HK-2 (cell line): ENCODE measurements around the gene SMIM30.
"Not testable (repeated sequence)": the region's sequence is repeated elsewhere in the genome, so short reads cannot be mapped to it uniquely, and the experiment has no call there.

ENCODE experiments used
- DNase-seq: peaks from one replicate; pipeline ENCODE4 v3.0.0-alpha.2; 2018; ENCODE audit not compliant: unreplicated experiment

SMIM30 gene, protein sequence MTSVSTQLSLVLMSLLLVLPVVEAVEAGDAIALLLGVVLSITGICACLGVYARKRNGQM

GRCh38 chr7:113118074-113118959 lies at the start of gene SMIM30:
Gene SMIM30 (minus strand): TSS chr7:113118554. CDS start chr7:113117578, 976 bp downstream.
- peak; percentile 88 for DNase-seq

DNA sequence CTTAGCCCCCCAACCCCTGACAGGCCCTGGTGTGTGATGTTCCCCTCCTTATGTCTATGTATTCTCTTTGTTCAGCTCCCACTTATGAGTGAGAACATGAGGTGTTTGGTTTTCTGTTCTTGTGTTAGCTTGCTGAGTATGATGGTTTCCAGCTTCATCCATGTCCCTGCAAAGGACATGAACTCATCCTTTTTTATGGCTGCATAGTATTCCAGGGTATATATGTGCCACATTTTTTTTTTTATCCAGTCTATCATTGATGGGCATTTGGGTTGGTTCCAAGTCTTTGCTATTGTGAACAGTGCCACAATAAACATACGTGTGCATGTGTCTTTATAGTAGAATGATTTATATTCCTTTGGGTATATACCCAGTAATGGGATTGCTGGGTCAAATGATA lies 47.8 kb upstream of the SMIM30 start:
- not testable (repeated sequence) for DNase-seq

DNA sequence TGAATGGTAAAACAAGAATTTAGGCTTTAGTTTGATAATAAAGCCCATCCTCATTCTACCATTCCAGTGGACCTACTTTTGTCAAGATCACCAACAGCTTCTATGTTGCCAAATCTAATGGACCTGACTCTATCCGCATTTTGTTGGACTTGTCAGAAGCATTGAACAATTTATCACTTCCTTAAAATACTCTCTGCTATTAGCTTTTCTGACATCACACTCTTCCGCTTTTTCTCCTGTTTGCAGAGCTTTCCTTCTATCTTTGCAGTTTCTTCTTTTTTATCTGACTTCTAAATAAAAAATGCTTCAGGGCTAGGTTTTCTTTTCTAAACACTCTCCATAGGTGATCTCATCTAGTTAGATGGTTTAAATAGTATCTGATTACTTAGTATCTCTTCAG lies 42.7 kb upstream of the SMIM30 start:
- DNase-seq: no peak

GRCh38 chr7:113159746-113160339 lies 41.5 kb upstream of the SMIM30 start:
- DNase-seq: peak; percentile 11

- no peak for DNase-seq
Measured at GRCh38 chr7:113158756-113159155, 40.4 kb upstream of the SMIM30 start.

DNA sequence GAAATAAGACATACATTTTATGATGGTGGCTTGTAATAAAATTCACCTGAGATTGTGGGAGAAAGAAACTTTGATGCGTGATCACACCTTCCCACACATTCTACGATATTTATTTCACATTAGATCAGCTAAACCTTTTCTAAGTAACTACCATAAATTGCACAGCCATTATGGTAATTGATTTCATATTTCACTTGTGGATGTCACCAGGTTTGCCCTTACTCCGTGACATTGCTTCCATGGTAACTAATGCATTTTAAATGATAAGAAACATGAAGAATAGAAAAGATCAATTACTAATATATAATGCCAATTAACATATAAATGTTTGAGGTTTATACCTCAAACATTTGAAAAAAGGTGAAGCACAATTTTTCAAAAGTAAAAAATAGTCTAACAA lies 35.8 kb upstream of the SMIM30 start:
- no peak for DNase-seq

GRCh38 chr7:113144817-113145216 lies 26.5 kb upstream of the SMIM30 start:
- DNase-seq: no peak

GRCh38 chr7:113143486-113144257 lies 25.3 kb upstream of the SMIM30 start:
- no peak for DNase-seq

GRCh38 chr7:113142385-113143119 lies 24.2 kb upstream of the SMIM30 start:
- no peak for DNase-seq

DNA sequence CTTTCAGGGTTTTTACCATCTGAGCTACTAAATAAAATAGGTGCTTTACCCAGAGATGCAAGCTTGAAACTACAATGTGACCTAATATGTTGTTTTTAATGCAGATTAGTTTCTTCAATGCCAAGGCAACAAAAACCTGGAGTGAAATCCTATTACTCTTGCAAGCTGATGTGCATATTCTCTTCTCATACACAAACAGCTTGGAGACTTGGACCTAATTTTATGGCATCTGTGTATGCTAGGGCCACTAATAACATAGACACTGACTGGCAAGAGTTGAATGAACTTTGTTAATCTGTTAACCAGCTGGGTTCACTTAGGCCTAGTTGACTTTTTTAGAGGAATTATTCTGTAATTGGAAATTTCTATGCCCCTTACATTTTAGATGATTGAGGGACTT lies 23.4 kb upstream of the SMIM30 start:
- no peak for DNase-seq

DNA sequence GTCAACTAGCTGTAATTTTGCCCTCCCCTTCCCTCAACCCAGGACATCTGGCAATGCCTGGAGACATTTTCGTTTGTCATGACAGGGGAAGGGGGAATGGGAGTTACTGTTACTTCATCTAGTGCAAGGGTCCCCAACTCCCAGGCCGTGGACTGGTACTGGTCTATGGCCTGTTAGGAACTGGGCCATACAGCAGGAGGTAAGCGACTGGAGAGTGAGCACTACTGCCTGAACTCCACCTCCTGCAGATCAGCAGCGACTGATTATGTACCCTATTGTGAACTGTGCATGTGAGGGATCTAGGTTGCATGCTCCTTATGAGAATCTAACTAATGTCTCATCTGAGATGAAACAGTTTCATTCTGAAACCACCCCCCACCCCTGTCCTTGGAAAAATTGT lies 22.6 kb upstream of the SMIM30 start:
- no peak for DNase-seq

DNA sequence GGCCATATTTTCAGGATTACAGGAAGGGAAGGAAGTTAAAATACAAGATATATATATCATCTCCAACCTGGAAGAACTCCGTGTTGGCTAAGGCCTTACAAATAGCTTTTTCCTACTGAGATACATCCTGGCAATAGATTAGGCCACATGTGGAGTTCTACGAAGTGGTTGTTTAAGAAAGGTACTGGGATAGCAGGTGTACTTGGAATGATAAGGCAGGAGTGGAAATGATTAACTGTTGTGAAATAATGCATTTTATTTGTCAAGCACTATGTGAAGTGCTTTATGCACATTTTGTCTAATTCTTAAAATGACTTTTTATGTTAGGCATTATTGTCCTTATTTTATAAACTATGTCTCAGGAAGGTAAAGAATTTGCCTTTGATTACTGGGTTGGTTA lies 18.9 kb upstream of the SMIM30 start:
- no peak for DNase-seq

GRCh38 chr7:113134025-113134424 lies 15.7 kb upstream of the SMIM30 start:
- no peak for DNase-seq

- no peak for DNase-seq
Measured at GRCh38 chr7:113131367-113131766, 13.0 kb upstream of the SMIM30 start.

DNA sequence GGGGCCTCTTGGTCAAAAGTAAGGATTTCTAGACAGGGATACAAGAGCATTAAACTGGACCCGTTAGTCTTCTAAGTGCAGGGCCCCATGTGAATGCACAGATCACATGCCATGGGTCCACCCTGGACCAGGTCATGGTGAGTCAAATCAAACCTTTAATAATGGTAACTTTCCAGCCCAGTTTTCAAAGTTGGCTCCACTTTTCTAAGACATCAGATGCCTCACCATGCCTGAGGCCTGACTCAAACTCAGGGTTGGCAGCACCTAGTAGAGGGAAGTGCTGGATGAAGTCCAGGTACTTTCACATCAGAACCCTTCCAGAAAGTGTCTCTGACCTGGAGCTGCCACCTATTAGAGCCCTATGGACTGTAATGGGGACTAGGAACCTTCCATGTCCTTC lies 9.7 kb upstream of the SMIM30 start:
- no peak for DNase-seq

- DNase-seq: no peak
Measured at GRCh38 chr7:113125728-113126127, 7.4 kb upstream of the SMIM30 start.

DNA sequence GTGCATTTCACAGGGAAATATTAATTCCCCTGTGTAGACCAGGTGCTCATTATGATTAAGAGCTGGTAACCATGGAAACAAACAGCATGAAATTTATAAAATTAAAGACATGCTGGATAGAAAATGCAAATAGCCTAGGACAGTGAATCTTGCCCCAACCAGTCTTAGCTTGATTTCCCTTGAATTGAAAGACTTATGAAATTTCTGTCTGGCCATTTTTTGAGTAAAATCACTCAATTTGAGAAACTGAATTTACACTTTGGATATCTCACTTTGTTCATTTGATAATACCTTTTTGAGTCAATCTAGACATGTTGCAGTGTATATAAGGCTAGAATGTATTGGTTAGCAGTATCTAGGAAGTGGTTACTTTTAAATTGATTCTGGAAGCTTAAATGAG lies 4.4 kb upstream of the SMIM30 start:
- no peak for DNase-seq

GRCh38 chr7:113120647-113121046 lies 2.3 kb upstream of the SMIM30 start:
- no peak for DNase-seq

DNA sequence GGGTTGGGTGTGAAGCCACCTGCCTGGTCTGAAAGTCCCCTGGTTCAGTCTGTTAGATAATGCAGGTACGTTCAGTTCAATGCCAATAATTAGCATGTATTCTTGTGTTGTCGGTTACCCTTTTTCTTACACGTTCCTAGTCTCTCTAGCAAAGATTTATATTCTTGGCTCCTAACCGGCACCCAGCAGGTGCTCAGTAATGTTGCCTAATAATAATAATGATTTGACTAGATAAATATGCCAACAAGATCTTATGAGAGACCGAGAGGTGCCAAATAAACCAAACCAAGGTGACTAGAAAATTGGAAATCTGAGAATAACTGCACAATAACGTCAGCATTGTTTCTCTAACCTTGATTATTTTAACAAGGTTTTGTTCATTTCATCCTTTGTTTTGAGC lies 1.1 kb upstream of the SMIM30 start:
- no peak for DNase-seq

GRCh38 chr7:113117374-113117774 lies 980 bp downstream of the SMIM30 start:
- not testable (repeated sequence) for DNase-seq

DNA sequence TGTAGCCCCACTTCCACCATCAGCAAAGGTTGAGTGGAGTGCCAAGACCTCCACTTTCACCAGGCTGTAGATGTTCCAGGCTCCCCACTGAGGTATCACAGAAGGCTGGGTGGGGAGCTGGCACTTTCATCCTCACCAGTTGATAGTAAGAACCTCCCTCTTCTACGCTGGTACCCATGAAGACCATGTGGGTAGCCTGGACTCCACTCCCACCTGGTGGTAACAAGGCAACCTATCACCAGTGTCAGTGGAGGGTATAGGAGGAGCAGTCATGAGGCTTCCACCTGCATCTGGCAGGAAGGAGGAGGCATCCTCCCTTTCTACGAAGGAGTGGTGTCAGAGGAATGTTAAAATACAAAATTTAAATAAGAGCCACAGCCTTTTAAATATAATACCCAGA lies 4.4 kb downstream of the SMIM30 start:
- DNase-seq: no peak

DNA sequence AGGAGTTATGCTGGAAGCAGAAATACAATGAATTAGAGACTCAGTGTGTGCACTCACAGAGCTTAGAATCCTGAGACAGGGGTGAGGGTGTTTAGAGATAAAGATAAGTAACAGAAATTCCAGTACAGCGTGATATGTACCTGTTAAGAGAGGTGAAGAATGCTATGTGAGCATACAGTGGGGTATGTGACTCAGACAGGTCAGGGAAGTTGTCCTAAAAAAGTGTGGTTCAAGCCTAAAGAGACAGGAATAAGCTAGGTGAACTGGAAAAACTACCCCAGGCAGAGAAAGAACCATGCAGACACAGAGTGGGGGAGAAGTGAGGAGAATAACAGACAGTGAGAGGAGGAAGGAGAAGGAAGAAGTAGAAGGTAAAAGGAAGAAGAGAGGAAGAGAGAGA lies 8.6 kb downstream of the SMIM30 start:
- no peak for DNase-seq
